ENCODE measurements around the gene OR51B2.

DNA sequence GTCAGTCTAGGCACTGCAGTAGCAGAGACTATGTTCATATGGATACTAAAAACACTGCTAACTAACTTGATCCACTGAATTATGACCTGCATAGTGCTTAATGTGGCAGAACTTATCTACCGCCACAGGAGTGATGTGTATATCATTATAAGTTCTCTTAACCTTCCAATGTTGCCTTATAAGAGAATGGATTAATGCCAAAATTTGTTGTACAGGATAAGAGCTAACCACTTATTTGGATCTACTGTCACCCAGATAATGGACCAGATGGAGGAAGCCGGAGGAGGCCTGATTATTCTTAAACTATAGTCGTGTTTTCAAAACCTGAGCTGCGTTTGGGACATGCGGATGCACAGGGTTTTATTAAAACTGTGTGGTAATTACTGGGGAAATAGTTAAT, 20.5 kb downstream of the OR51B2 start:
- TF ChIP-seq, protein P1, sequence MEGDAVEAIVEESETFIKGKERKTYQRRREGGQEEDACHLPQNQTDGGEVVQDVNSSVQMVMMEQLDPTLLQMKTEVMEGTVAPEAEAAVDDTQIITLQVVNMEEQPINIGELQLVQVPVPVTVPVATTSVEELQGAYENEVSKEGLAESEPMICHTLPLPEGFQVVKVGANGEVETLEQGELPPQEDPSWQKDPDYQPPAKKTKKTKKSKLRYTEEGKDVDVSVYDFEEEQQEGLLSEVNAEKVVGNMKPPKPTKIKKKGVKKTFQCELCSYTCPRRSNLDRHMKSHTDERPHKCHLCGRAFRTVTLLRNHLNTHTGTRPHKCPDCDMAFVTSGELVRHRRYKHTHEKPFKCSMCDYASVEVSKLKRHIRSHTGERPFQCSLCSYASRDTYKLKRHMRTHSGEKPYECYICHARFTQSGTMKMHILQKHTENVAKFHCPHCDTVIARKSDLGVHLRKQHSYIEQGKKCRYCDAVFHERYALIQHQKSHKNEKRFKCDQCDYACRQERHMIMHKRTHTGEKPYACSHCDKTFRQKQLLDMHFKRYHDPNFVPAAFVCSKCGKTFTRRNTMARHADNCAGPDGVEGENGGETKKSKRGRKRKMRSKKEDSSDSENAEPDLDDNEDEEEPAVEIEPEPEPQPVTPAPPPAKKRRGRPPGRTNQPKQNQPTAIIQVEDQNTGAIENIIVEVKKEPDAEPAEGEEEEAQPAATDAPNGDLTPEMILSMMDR (IDR thresholded peaks at IDR 0.05): no peak
- TF ChIP-seq POLR2A (IDR thresholded peaks at IDR 0.05): no peak

Measured in body of pancreas (tissue), 4 donors.